Muscle of back (tissue), 13 donors: ENCODE measurements around the gene GCK. TPM values are rescaled to one million over a fixed set of nuclear protein-coding genes. Genes with fewer than 3 reads are reported as not detected.

Experiments
- DNase-seq, 3 donors: peaks; one replicate each; pipeline versions ENCODE4 v3.0.0 to v3.0.0-alpha.2; 2013
- long read RNA-seq, 9 donors: transcript quantifications; one replicate each; lab custom pipeline, GENCODE V29; 2026
- polyA plus RNA-seq, 10 donors: library from polyadenylated mRNA; unstranded; fragments of 120-200 nt; gene quantifications; one replicate each; pipeline ENCODE4 v1.2.1, GENCODE V29; 2013; ENCODE audit not compliant: insufficient read length in 10 of 10

Gene GCK
- 1 to 10 TPM; 2.5 to 4.8 (median 4.0) TPM for polyA plus RNA-seq
- long read RNA-seq, donor 1: 0 reads
- long read RNA-seq, donor 2, partial matches to known transcripts: 0 of 1 reads
- long read RNA-seq, donor 2, other reads (novel, unspliced or antisense): 0 of 1 reads
- long read RNA-seq, donor 3: 0 reads
- long read RNA-seq, donor 4, partial matches to known transcripts: 0 of 1 reads
- long read RNA-seq, donor 4, other reads (novel, unspliced or antisense): 0 of 1 reads
- long read RNA-seq, donor 5, partial matches to known transcripts: 0 of 3 reads
- long read RNA-seq, donor 5, other reads (novel, unspliced or antisense): 0 of 3 reads
- long read RNA-seq, donor 6, partial matches to known transcripts: 0 of 1 reads
- long read RNA-seq, donor 6, other reads (novel, unspliced or antisense): 0 of 1 reads
- long read RNA-seq, donor 7, partial matches to known transcripts: 0 of 2 reads
- long read RNA-seq, donor 7, other reads (novel, unspliced or antisense): 0 of 2 reads
- long read RNA-seq, donor 8, partial matches to known transcripts: 0 of 4 reads
- long read RNA-seq, donor 8, other reads (novel, unspliced or antisense): 0 of 4 reads
- long read RNA-seq, donor 9: 0 reads

DNA sequence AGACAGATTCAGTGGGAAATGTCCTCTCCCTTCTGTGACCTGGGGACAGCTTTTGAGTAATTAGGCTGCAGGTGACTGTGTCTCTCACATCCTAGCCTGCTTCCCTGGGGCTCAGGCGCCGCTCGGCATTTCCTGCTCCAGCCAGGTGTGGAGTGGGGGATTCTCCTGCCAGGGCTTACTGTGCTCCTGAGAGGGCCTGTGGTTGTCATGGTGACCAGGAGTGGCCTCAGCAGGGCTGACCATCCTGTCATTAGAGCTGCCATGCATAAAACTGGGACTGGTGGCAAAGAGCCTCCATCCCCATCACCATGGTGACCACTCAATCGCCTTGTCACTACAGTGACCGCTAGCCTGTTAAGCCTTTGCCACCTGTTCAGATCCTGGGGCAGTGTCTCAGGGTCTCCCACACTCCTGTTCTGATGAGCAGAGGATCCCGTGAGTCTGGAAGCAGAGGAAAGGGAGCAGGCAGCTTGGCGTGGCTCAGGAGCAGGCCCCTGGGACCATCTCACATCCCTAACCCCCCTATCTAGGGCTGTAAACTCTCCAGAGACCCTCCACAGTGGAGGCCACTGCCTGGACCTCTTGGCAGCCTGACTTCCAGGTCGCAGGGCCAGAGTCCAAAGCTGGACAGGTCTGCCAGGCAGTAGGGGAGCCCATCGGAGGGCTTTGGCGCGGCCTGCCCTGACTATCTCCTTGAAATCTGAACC, at the start of gene GCK:
GCK (minus strand) TSS at position 154 of the 707 bp plus-strand sequence. CDS start 486 bp downstream, outside the sequence.
- no peak for DNase-seq

DNA sequence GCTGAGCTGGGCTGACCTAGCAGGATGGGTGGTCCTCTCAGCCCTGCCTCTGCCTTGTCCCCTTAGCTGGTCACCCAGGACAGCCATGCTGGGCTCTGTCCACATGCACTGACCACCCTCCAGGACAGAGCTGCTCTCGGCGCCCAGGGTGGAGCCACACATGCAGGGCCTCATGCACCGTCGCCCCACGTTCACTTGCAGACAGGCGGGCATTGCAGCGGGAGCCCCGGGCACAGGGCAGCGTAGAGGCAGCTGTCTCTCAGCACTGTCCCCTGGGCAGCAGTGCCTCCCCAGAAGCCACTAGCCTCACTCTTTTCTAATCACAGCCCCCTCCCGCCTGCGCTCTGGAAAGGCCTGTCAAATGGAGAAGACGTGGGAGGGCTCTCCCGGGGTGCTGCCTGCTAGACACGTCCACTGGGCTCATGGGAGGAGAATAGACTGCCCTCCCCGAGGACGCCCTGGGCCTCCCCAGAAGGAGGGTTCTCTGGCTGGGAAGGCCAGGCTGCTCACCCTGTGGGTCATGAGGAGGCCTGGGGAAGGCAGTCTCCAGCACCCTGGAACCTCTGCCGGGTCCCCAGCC, 49.0 kb upstream of the GCK start:
- no peak for DNase-seq

DNA sequence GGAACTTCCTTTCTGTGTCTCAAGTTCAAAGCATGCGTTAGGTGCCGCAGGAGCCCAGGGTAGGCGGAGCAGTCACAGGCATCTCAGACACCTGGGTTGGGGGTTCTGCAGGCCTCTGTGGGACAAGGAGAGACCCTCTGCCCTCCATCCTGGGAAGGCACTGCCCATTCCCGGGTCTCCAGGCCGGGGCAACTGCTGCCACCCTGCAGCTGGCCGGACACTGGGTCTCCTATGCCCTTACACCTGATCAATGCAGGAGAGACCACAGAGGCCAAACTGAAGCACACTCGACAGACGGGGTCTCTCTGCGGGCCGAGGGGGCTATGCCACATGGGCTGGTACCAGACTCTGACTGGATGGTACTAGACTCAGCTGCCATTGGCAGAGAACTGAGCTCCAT, 48.5 kb upstream of the GCK start:
- no peak for DNase-seq

DNA sequence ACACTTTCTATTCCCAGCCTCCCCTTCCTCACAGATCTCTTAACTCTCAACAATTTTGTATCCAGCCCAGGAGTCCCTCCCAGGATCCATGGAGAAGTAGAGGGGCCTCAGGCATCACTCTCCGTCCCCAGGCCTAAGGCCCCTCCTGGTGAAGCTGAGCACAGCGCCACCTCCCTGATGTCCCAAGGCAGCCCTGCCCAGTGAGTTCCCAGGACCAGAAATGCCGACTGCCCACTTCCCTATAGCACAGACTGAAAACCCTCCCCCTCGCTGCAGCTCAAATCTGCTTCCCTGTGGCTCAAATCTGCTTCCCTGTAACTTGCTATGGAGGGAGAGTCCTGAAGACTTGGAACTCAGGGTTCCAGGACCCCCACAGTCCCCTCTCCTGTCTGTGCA, 47.1 kb upstream of the GCK start:
- DNase-seq: no peak

DNA sequence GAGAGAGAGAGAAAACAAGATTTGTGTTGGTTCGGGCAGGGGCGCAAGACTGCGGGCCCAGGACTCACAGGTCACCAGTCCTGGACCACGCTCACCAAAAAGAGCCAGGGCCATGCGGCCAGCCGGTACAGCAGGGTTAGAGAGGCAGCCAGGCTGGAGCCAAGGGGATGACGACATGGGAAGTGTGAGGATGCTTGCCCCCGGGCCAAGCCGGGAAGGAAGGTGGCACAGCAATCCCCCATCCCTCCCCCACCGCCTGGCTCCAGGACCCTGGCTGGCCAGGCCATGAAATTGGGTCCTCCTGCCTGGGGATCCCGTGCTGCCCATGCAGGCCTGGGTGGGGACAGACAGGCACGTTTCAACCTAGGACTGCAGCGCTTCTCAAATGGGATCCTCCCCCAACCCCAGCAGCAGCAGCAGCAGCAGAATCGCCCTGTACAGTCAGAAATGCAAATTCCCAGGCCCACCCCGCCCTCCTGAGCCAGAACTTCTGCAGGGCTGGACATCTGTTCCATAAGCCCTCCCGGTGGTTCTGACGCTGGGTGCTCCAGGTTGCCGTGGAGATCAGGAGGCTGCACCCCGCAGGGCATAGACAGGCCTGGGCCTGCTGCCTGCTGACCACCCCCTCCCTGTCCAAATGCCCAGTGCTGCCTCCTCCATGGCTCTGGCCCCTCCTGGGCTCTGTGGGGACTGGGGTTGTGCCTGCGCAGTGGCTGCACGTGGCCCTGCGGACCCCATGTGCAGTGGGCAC, 46.5 kb upstream of the GCK start:
- DNase-seq: no peak

DNA sequence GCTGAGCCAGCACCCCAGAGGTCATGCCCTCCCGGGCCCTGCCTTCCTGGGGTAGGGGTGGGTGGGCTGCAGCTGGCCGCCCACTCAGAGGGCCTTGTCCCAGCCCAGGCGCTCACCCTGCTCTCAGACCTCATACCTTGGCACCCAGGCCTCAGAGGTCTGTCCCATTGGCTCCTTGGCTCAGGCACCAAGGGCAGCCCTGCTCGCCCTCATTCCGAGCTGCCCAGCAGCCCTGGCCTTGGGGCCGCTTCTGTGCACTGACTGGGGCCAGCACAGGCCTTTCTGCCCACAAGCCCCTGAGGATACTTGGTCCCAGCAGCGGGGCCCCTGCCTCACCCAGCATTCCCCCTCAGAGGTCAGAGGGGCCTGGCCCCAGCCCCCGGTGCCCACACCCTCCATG, 45.8 kb upstream of the GCK start:
- no peak for DNase-seq

DNA sequence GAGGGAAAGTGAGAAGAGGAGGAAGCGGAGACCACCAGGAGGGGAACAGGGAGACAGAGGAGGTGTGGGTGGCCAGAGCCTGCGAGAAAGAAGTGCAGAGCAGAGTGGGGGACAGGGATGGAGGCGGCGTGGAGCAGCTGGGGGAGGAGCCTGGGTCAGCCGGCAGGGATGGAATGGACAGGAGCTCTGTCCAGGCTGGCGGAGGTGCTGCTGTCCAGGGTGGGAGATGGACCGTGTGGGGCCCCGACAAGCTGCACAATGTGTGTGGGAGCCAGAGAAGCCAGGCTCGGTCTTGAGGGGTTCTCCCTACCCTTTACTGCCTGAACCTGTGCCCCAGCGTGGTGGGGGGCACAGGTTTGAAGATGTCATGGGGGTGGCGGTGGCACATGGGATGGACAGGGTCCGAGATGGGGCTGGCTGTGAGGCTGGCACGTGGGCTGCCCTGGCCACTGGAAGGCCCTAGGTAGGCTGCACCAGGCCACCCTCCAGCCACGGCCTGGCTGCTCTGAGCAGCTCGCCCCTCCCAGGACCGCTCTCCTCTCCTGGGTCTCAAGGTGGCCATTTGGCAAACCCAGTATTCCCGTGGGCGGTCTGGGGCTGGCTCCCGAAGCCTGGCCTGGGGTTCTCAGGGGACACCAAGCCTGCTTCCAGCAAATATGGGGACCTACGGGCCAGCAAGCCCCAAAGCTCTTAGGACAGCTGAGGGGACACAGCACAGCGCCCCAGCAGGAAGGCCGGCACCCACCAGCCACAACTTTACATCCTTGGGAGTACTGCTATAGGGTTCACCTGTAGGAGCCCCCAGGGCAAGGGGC, 43.9 kb upstream of the GCK start:
- no peak for DNase-seq

DNA sequence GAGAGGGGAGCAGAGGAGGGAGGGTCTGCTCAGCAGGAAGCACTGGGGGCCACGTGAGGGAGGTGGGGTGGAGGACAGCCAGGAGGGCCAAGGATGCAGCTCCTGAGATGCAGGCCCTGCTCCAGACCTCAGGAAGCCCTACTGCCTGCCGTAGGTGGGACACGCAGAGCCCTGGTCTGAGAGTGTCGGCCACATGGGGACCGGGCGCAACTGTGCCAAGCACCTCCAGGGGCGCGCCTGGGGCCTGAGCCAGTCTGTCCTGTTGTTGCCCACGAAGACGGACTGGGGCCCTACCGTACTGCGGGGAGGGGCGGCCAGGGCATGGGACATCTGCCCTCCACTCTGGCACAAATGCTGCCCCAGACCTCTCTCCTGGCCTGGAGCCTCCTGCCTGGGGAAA, 43.2 kb upstream of the GCK start:
- no peak for DNase-seq

DNA sequence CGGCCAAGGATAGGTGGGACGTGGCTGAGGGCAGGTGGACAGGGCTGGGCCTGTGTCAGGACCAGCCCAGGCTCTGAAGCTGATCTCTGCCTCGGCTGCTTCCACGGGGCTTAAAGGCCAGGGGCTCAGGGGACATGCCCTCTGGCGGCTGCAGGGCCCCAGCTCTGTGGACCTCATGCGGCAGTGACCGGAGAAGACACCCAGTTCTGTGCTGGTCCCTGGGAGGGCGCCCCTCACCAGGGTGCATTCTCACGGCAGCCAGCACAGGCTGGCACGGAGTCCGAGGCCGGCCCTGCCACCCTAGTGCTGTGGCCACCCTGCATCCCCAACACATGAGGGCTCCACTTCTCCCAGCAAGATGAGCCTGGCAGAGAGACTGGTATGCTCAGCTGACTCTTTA, 41.8 kb upstream of the GCK start:
- DNase-seq: no peak

DNA sequence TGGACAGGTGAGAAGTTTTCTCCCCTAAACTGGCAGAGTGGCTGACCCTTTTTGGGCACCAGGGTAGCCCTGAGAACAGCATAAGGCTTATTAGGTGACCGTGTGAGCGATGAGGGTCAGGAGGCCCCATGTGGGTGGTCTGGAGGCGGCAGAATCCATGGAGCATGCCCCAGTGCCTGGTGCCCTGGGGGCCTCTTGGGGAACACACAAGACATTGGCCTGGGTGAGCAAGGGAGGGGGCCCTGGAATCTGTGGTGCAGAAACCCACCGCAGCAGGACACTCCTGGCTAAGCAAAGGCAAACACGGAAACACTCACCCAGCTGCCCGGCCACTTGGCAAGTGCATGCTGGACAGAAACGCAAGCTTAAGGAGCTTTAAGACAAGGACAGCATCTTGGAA, 41.0 kb upstream of the GCK start:
- DNase-seq: no peak

DNA sequence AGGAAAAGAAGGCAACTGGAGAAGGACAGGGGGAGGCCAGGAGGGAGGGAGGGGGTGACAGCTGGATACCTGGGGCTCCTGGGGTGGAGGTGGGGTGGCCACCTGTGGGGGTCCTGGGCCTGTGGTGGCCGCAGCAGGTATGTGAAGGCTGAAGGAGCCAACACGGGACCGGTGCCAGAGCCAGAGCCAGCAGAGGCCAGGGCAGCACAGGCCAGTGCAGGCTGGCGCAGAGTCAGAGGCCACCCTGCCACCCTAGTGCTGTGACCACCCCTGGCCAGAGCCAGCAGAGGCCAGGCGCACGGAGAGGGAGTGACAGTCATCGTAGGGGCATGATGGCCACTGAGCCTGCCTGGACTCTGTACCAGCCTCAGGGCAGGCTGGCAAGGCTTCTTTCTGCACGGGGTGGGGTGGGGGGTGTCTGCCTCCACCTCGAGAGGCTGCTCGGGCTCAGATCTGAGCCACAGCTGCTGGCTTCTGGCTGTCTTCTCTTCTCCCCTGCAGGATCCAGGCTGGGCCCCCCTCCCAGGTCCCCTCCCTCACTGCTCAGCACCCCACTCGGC, 40.4 kb upstream of the GCK start:
- DNase-seq: no peak

DNA sequence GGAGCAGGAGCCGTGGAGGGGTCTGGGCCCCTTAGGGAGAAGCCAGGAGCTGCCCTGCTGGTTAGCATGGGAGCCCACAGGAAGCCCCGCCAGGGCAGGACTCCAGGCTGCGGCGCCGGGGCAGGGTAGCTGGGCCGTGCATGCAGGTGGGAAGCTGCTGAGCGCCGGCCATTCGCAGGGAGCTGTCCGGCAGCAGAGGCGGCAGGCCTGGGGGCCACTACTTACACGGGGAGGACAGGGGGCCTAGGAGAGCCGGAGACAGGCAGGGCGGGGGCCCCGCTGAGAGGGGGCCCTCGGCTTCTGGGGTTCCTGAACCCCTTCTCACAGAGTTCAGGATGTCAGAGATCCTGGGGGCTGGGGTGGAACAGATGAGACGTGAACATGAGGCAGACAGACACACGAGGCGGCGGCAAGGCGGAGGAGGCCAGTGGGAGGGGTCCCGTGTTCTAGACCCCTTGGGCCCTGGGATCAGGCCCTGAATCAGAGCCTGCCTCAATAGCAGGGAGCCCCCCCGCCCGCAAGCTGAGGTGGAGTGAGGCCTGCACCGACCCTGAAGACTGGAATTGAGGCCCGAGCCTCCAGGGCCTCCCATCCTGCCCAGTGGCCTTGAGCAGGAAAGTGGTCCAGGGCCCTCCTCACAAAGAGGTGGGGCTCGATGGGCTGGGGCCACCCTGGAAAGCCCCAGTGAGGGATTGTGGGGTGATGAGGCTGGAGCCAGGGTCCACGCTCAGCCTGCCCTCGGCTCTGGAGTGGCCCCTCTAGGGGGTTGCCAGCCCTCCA, 39.5 kb upstream of the GCK start:
- no peak for DNase-seq

DNA sequence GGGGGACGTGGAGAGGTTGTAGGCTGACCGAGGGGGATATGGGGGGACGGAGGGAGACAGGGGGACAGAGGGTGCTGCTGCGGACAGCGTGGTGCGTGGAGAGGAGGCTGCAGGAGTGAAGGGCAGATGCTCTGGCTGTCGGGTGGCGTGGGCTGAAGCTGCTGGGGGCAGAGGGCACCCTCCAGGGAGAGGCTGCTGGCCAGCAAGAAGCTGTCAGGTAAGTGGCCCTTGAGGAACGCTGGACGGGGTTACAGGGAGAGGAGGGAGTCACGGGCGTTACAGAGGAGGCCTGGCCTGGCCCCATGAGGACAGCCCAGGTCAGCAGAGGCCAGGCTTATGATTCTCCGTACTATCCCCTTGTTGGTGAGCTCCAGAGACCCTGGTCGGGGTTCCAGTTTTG, 38.7 kb upstream of the GCK start:
- no peak for DNase-seq

DNA sequence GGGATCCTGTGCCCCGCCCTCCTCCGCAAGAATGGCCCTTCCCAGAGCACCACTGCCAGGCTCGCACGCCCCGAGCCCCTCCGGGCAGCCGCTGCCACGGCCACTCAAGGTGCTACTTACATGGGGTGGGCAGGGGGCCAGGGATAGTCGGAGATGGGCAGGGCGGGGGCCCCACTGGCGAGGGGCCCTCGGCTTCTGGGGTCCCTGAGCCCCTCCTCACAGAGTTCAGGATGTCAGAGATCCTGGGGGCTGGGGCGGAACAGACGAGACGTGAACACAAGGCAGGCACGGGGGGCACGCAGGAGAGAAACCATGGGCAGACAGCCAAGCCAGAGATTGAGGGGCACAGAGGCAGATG, 37.1 kb upstream of the GCK start:
- DNase-seq: no peak

DNA sequence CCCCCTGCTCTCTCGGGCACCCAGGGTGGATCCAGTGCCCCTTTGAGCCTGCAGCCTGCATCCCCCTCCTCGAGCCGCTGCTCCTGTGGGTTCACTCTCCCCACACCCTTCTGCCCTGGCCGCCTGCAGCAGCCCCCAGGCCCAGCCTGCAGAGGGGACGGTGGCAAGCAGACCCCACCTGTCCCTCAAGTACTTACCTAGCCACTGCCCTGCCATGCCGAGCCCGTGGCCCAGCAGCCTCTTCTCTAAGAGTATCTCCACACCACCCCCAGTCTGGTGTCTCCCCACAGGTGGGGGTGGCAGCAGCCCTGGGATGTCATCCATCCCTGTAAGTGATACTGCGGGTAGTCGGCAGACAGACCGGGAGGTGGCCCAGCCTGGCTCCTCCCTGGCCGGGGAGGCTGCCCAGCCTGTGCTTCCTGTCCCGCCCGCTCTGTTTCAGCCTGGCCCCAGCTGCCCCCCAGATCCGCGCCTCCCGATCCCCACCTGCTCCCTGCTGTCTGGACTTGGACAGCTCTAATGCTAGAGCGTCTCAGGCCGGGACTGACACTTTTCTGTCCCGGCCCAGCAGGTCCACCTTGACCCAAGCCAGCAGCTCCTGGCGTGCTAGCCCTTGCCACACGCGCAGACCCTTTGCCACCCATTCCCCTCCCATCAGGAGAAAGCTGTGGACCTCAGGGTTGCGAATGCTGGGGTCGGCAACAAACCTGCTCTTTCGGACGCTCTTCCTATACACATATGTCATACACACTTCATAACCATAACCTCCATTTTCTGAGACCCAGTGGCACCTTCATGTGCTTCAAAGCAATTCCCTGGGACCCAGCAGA, 36.5 kb upstream of the GCK start:
- DNase-seq: peak; percentile 22 to 59 (median 40)

DNA sequence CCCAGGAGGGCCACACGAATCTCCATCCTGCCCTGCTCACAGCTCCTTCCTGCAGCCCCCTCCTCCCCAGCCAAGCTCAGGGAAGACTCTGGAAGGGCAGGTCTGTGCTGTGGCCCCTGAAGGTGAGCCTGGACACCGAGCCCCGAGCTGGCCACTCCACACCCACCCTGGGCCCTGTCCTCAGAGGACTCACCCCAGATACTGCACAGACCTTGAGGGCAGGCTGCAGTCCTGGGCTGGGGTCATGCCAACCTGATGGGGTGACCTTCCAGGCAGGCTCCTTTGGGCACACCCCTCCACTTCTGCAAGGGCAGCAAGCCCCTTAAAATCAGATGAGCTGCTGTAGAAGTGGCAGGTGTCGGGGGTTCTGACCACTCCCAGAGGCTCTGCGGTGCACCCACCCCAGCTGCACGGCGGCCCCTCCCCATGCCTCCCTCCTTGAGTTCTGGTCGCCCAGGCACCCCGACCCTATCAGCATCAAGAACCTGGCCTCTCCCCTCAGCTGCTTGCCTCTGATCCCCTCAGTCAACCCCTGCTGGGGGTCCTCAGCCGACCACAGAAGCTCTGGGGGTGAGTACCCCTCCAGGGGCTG, 35.8 kb upstream of the GCK start:
- no peak for DNase-seq

DNA sequence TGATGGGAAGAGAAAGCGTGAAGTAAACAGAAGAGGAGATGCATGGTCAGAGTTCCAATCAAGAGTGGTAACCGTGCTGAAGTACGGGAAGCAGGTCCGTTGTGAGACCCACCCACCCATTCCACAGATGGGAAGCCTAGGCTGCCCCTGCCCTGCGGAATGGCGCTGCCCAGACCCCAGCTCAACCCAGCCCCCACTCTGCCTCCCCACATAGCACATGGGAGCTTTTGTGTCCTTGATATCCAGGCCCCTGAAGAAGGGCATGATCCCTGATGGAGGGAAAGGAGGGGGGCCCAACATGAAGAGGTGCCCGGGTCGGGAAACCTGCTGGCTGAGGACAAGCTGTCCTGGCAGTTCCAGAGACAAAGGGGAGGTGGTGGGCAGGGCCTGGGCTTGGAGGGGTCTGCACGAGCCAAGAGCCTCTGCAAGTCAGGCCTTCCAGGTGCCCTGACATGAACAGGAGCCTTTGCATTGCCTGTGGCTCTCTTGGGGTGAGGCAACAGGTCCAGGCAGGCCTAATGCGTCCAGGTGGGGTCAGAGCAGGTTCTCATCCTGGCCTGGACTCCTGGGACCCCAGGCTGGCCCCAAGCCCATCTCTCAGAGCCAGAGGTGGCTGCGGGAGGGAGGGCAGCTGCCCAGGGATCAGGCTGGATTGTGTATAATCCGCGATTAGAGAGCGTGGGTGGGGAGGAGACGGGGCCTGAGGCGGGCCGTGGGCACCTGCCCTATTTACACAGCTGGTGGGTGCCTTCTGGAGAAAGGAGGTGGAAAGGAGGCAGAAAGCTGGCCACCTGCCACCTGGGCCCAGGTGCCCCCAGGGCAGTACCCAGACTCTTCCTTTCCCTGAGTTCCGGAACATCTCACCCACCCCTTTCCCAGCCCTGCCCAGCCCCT, 35.1 kb upstream of the GCK start:
- DNase-seq: no peak
